SK-N-DZ (cell line): ENCODE measurements around the gene HCFC1.

Experiments
- DNase-seq: peaks from one replicate; pipeline ENCODE4 v3.0.0-alpha.2; 2015; ENCODE audit warnings: low spot score
- small RNA-seq, 2 experiments: library from RNA; depleted of rRNA; stranded (forward); fragments of <200 nt; gene quantifications; one replicate each; pipeline ENCODE3, GENCODE V24; 2014

Gene HCFC1

GRCh38 chrX:153905481-153906095 is 66.0 kb downstream of the HCFC1 start:
- DNase-seq, result no peak

GRCh38 chrX:153903991-153904957 is 67.3 kb downstream of the HCFC1 start, which contains the start of gene AVPR2:
Gene AVPR2, plus strand, starts transcription at chrX:153904673. Its CDS starts 473 bp downstream, at chrX:153905146.
- peak; percentile 10 for DNase-seq

- DNase-seq, result no peak
Measured at GRCh38 chrX:153903238-153903980, 68.2 kb downstream of the HCFC1 start.

GRCh38 chrX:153902385-153902784 is 69.2 kb downstream of the HCFC1 start:
- no peak for DNase-seq

GRCh38 chrX:153901753-153902140 is 69.9 kb downstream of the HCFC1 start:
- no peak for DNase-seq

- DNase-seq, result peak; percentile 58
Measured at GRCh38 chrX:153900831-153901752, 70.5 kb downstream of the HCFC1 start.

GRCh38 chrX:153897899-153898298 is 73.7 kb downstream of the HCFC1 start:
- DNase-seq, result no peak

Small RNA genes lying within 50 kb of the gene (small RNA-seq; reads per million reads assigned to genes)
- gene MIR3202-1, result 0 to 0.04 reads per million in 2 experiments
